K562 (cell line): Measurements from ENCODE around the gene ZC3H10. TPM values are rescaled to one million over a fixed set of nuclear protein-coding genes. Genes with fewer than 3 reads are reported as not detected.
A peak's percentile ranks its signal among the peaks of the same experiment; 100 is the strongest.

ENCODE experiments used
- ATAC-seq: fragments of 200-7000 bp; cut with Tn5 transposase; 3 replicates; pipeline ENCODE4 v1.9.1; 2020; ENCODE audit warnings: moderate library complexity
- BruUV-seq: library from RNA; stranded (reverse); fragments of 400-500 nt; replicated peaks from 2 replicates; lab custom pipeline; 2021; lab: Mats Ljungman, UMichigan
- CTCF ChIA-PET: fragments of 300-600 bp; formaldehyde crosslinking; extraction: SDS; loops from one replicate; lab custom pipeline; 2021; ENCODE audit warnings: low intra/inter-chr PET ratio; lab: Yijun Ruan, JAX
- POLR2A ChIA-PET: fragments of 300-600, 350-650 bp; sonication (Branson Sonifier 250); formaldehyde crosslinking; extraction: SDS; loops from one replicate; lab custom pipeline; 2021; ENCODE audit warnings: antibody characterized with exemption, inconsistent platforms; lab: Yijun Ruan, JAX
- DNase-seq, 4 experiments: peaks; one replicate each; pipeline versions ENCODE4 v3.0.0 to v3.0.0-alpha.2; 2011 to 2018; ENCODE audit warnings: low spot score in 3 of 4, mixed read lengths in 3 of 4; ENCODE audit errors: extremely low read depth in 1 of 4
- FAIRE-seq: peaks from 2 replicates; lab custom pipeline; 2011; peaks lifted over from hg19 to GRCh38; lab: Jason Lieb, UNC
- H2AFZ ChIP-seq: 2 replicates; pipeline ENCODE4 v1.6.0; 2011; ENCODE audit warnings: low read depth, low read length, control low read depth, inconsistent platforms
- H3K27ac ChIP-seq: fragments of 200-600 bp; 3 replicates; pipeline ENCODE4 v1.8.0; 2011; ENCODE audit warnings: low read depth, mild to moderate bottlenecking, control low read depth, inconsistent platforms, low read length, moderate library complexity, mixed read lengths; ENCODE audit errors: extremely low read depth
- H3K27me3 ChIP-seq, 2 experiments: fragments of 300-600 bp in 1 of 2; 2 replicates in 1 of 2; 3 replicates in 1 of 2; pipeline versions ENCODE4 v1.6.0 to v1.8.0; 2011; ENCODE audit warnings: inconsistent platforms in 2 of 2, low read length in 2 of 2, mild to moderate bottlenecking in 1 of 2, mixed read lengths in 1 of 2, moderate library complexity in 1 of 2; ENCODE audit not compliant: control insufficient read depth in 2 of 2, insufficient read depth in 2 of 2
- H3K36me3 ChIP-seq: fragments of 300-600 bp; 3 replicates; pipeline ENCODE4 v1.8.0; 2011; ENCODE audit warnings: mild to moderate bottlenecking, low read length, inconsistent platforms; ENCODE audit not compliant: control insufficient read depth, insufficient read depth
- H3K4me1 ChIP-seq, 2 experiments: fragments of 200-600 bp in 1 of 2; replicated peaks in 1 of 2; 2 replicates in 1 of 2; 3 replicates in 1 of 2; pipeline versions ENCODE4 v1.5.1 to v1.8.0; 2011; ENCODE audit warnings: inconsistent platforms in 2 of 2, low read length in 2 of 2, mild to moderate bottlenecking in 1 of 2, mixed read lengths in 1 of 2, moderate library complexity in 1 of 2; ENCODE audit not compliant: control insufficient read depth in 2 of 2, insufficient read depth in 2 of 2
- H3K4me2 ChIP-seq: 2 replicates; pipeline ENCODE4 v1.6.1; 2011; ENCODE audit warnings: low read length, control low read depth, inconsistent platforms, mixed read lengths; ENCODE audit not compliant: insufficient read depth
- H3K4me3 ChIP-seq: fragments of 200-600 bp; sonication (generic), shearing (Covaris generic); 2 replicates; pipeline ENCODE4 v1.5.1; 2016; ENCODE audit warnings: control low read depth, inconsistent platforms
- H3K79me2 ChIP-seq: fragments of 200-600 bp; 3 replicates; pipeline ENCODE4 v1.8.0; 2011; ENCODE audit warnings: low read length, inconsistent platforms; ENCODE audit not compliant: control insufficient read depth, insufficient read depth
- H3K9ac ChIP-seq, 2 experiments: 2 replicates each; pipeline versions ENCODE4 v1.6.0 to v1.6.1; 2011; ENCODE audit warnings: low read depth in 2 of 2, low read length in 2 of 2, control low read depth in 1 of 2, inconsistent platforms in 1 of 2, mild to moderate bottlenecking in 1 of 2, mixed read lengths in 1 of 2; ENCODE audit not compliant: insufficient read depth in 1 of 2
- H3K9me1 ChIP-seq: one replicate; pipeline ENCODE4 v1.6.0; 2011; ENCODE audit warnings: inconsistent platforms, mild to moderate bottlenecking, low read length, moderate library complexity; ENCODE audit not compliant: control insufficient read depth, insufficient read depth
- H3K9me3 ChIP-seq: replicated peaks from 2 replicates; pipeline ENCODE4 v1.5.1; 2011; ENCODE audit warnings: low read depth, low read length, inconsistent platforms; ENCODE audit not compliant: control insufficient read depth, insufficient read depth
- H4K20me1 ChIP-seq: replicated peaks from 2 replicates; pipeline ENCODE4 v1.6.1; 2011; ENCODE audit warnings: low read length, inconsistent platforms, mixed read lengths; ENCODE audit not compliant: control insufficient read depth, insufficient read depth
- BDP1 ChIP-seq: IDR thresholded peaks from 3 replicates; pipeline ENCODE4 v1.6.1; 2011; ENCODE audit not compliant: insufficient read length, insufficient read depth
- ESRRA ChIP-seq: fragments of 450-650 bp; IDR thresholded peaks from 2 replicates; pipeline ENCODE4 v1.6.1; 2014; ENCODE audit warnings: low read depth, mild to moderate bottlenecking, moderate library complexity, borderline replicate concordance
- HNRNPH1 ChIP-seq: fragments of 200-400 bp; formaldehyde crosslinking; optimal IDR thresholded peaks from 2 replicates; pipeline ENCODE3; 2017; ENCODE audit warnings: low read depth, mild to moderate bottlenecking, low read length, moderate library complexity
- LARP7 ChIP-seq: fragments of 450-650 bp; IDR thresholded peaks from 2 replicates; pipeline ENCODE4 v1.6.1; 2016
- MTA3 ChIP-seq: fragments of 450-650 bp; formaldehyde crosslinking; IDR thresholded peaks from 2 replicates; pipeline ENCODE4 v1.6.1; 2017; ENCODE audit warnings: mild to moderate bottlenecking, borderline replicate concordance
- NKRF ChIP-seq: fragments of 450-650 bp; IDR thresholded peaks from 2 replicates; pipeline ENCODE4 v1.6.1; 2016; ENCODE audit warnings: borderline replicate concordance
- NR0B1 ChIP-seq: fragments of 450-650 bp; IDR thresholded peaks from one replicate; pipeline ENCODE4 v1.6.1; 2018; ENCODE audit warnings: mild to moderate bottlenecking, moderate library complexity; ENCODE audit not compliant: partially characterized antibody
- NR2C1 ChIP-seq, 2 experiments: fragments of 450-650 bp; IDR thresholded peaks; 2 replicates each; pipeline ENCODE4 v1.6.1; 2017; ENCODE audit warnings: mild to moderate bottlenecking in 2 of 2, antibody characterized with exemption in 1 of 2, inconsistent platforms in 1 of 2, missing compliant biosample characterization in 1 of 2, missing genetic modification characterization in 1 of 2
- PML ChIP-seq: IDR thresholded peaks from 2 replicates; pipeline ENCODE4 v1.6.1; 2012; ENCODE audit warnings: low read length, inconsistent platforms
- POLR3A ChIP-seq: IDR thresholded peaks from 2 replicates; pipeline ENCODE4 v1.6.1; 2011; ENCODE audit warnings: borderline replicate concordance, mild to moderate bottlenecking, moderate library complexity; ENCODE audit not compliant: insufficient read length, insufficient read depth; ENCODE audit errors: extremely low read depth
- ZFP30 ChIP-seq: fragments of 250-450 bp; sonication (Bioruptor Pico); IDR thresholded peaks from 2 replicates; pipeline ENCODE4 v1.8.0; 2022; ENCODE audit warnings: moderate library complexity, mild to moderate bottlenecking, inconsistent platforms, borderline replicate concordance
- WGBS: fragments of 100-300 bp; shearing (Covaris generic); methylation state at CpG from one replicate; pipeline ENCODE4 v1.1.6; 2016; ENCODE audit warnings: low coverage, mixed read lengths; ENCODE audit not compliant: insufficient coverage; ENCODE audit errors: missing lambda C conversion rate; 5-methylcytosine and 5-hydroxymethylcytosine counted together
- in situ Hi-C: fragments of 300-500 bp; cut with MboI; formaldehyde crosslinking; loops from 4 replicates; pipeline ENCODE4 v1.15.0; 2018; ENCODE audit warnings: inconsistent platforms, mixed read lengths
- intact Hi-C: fragments of 100-400 bp; cut with micrococcal nuclease; formaldehyde crosslinking; loops from 2 replicates; pipeline ENCODE4 v1.14.2; 2022
- polyA plus RNA-seq, 8 experiments: library from polyadenylated mRNA; depleted of rRNA in 4 of 8; stranded (reverse) in 5 of 8; unstranded in 3 of 8; fragments of >200 nt; fragmentation: Nextera tagmentation in 2 of 8; fragmentation: Illumina TruSeq in 1 of 8; extraction: Ambion mirVana in 2 of 8; extraction: Trizol in 1 of 8; gene quantifications; 2 replicates each; pipeline versions ENCODE4 v1.2.1 to v1.2.3, GENCODE V29; 2011 to 2014; ENCODE audit warnings: inconsistent platforms in 1 of 8, missing spikeins in 1 of 8
- total RNA-seq, 7 experiments: library from RNA; depleted of rRNA in 6 of 7; stranded (reverse); fragments of >200 nt in 6 of 7; fragmentation: Illumina TruSeq in 2 of 7; extraction: Trizol in 2 of 7; gene quantifications; 2 replicates each; pipeline versions ENCODE4 v1.2.1 to v1.2.3, GENCODE V29; 2011 to 2021; ENCODE audit warnings: low replicate concordance in 1 of 7
- TF ChIP-seq, protein P1 (sequence below): fragments of 250-450 bp; sonication (Bioruptor Pico); IDR thresholded peaks from 2 replicates; pipeline ENCODE4 v1.5.0; 2020; ENCODE audit warnings: mild to moderate bottlenecking
- TF ChIP-seq, protein P2 (sequence below): fragments of 200-400 bp; formaldehyde crosslinking; IDR thresholded peaks from 2 replicates; pipeline ENCODE4 v1.6.1; 2017; ENCODE audit warnings: mild to moderate bottlenecking, low read depth, low read length, moderate library complexity

ZC3H10 gene
- total and polyA plus RNA-seq, 9 of the 15 experiments (the other 6 are each of a cell fraction or from before 2014, with no cell fraction given): 0.31 to 4.1 (median 1.6) TPM

DNA sequence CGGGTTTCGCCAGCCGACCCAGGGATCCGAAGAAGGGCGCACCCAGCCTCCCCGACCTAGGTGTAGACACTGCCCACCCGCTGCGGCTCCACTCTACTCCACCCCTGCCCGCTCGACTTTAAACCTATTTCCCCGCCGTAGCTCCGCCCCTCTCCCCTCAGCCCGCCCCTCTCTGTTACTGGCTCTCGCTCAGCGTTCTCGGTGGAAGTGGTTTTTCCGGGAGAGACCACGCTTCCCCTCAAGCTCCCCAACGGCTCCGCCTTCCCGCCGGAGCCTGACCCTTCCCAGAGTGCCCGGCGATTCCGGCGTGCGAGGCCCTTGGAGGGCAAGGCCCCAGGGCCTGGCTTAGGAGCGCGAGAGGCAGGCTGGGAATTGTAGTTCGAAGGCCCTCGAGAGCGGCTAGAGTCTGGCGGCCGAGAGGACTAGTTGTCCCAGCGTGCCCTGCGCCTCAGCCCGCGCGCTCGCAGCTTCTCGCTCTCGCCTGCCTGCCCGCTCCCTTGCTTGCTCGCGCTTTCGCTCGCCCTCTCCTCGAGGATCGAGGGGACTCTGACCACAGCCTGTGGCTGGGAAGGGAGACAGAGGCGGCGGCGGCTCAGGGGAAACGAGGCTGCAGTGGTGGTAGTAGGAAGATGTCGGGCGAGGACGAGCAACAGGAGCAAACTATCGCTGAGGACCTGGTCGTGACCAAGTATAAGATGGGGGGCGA, 13.8 kb upstream of the ZC3H10 start, which contains the start of gene PA2G4:
TSS of gene PA2G4 (plus strand) at position 451 of the 706 bp plus-strand sequence. CDS start at position 630, 179 bp downstream.
- Histone ChIP-seq H3K4me2 (peak within 1 kb of the TSS; percentile 99), H3K9ac (peak within 1 kb of the TSS; percentile 98 to 99), H2AFZ (peak within 1 kb of the TSS; percentile 91), H4K20me1 (peaks cover 10% of the 10 kb centered on the region), H3K27me3 (no peaks in the 10 kb centered on the region), H3K36me3 (peaks cover 41% of the 10 kb centered on the region), H3K9me3 (0 out of 2 replicates have a peak, but pooled peaks cover 5% of the 10 kb centered on the region), H3K4me1 (peaks cover 11 to 25% of the 10 kb centered on the region in 2 experiments; a peak in 4 of 5 replicates), H3K79me2 (peaks cover 47% of the 10 kb centered on the region), H3K9me1 (no peaks in the 10 kb centered on the region), H3K4me3 (peak within 1 kb of the TSS; percentile 97), H3K27ac (peak within 1 kb of the TSS; percentile 99)
- CTCF ChIA-PET: interaction anchor here (0.7 kb wide), 1 partner anchor 22 kb away, joined by 3 read pairs; no protein-coding TSS in a partner anchor
- DNase-seq (peak; percentile 90 to 99 (median 94)), ATAC-seq (peak; percentile 97), FAIRE-seq (peak; percentile 98)
- BruUV-seq: no TSS peak
- under 1% methylated on average over 57 of the region's 60 CpGs for WGBS
- POLR2A ChIA-PET: interaction anchor here (0.6 to 7.8 kb wide), 24 partner anchors 9 to 622 kb away, joined by 3 to 125 read pairs (median 4); partner anchors contain the start of genes ESYT1, IKZF4, MYL6 and RPL41
- intact Hi-C loops: loop anchor here (2.0 kb wide), 1 partner anchor 21 kb away; no protein-coding TSS in a partner anchor
- in situ Hi-C loops: no loop called here
- TF ChIP-seq, protein P1, sequence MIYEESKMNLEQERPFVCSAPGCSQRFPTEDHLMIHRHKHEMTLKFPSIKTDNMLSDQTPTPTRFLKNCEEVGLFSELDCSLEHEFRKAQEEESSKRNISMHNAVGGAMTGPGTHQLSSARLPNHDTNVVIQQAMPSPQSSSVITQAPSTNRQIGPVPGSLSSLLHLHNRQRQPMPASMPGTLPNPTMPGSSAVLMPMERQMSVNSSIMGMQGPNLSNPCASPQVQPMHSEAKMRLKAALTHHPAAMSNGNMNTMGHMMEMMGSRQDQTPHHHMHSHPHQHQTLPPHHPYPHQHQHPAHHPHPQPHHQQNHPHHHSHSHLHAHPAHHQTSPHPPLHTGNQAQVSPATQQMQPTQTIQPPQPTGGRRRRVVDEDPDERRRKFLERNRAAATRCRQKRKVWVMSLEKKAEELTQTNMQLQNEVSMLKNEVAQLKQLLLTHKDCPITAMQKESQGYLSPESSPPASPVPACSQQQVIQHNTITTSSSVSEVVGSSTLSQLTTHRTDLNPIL (CRISPR knock-in tag): no peak
- TF ChIP-seq NKRF: peak; percentile 58
- peak; percentile 19 for TF ChIP-seq MTA3
- TF ChIP-seq ESRRA: peak; percentile 56; the same call in 1 of the 2 replicates
- TF ChIP-seq, protein P2, sequence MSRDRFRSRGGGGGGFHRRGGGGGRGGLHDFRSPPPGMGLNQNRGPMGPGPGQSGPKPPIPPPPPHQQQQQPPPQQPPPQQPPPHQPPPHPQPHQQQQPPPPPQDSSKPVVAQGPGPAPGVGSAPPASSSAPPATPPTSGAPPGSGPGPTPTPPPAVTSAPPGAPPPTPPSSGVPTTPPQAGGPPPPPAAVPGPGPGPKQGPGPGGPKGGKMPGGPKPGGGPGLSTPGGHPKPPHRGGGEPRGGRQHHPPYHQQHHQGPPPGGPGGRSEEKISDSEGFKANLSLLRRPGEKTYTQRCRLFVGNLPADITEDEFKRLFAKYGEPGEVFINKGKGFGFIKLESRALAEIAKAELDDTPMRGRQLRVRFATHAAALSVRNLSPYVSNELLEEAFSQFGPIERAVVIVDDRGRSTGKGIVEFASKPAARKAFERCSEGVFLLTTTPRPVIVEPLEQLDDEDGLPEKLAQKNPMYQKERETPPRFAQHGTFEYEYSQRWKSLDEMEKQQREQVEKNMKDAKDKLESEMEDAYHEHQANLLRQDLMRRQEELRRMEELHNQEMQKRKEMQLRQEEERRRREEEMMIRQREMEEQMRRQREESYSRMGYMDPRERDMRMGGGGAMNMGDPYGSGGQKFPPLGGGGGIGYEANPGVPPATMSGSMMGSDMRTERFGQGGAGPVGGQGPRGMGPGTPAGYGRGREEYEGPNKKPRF: no peak
- no peak for TF ChIP-seq NR0B1
- no peak for TF ChIP-seq HNRNPH1
- TF ChIP-seq BDP1: no peak
- no peak for TF ChIP-seq ZFP30
- no peak for TF ChIP-seq POLR3A
- peak; percentile 93 for TF ChIP-seq NR2C1 (IDR thresholded peaks at IDR 0.05)
- peak; percentile 96 for TF ChIP-seq NR2C1 (tag; IDR thresholded peaks at IDR 0.05)
- peak; percentile 58; the same call in 1 of the 2 replicates for TF ChIP-seq PML
- no peak; the same call in 1 of the 2 replicates for TF ChIP-seq LARP7
